ENCODE measurements around the gene RERG.

The RERG gene

DNA sequence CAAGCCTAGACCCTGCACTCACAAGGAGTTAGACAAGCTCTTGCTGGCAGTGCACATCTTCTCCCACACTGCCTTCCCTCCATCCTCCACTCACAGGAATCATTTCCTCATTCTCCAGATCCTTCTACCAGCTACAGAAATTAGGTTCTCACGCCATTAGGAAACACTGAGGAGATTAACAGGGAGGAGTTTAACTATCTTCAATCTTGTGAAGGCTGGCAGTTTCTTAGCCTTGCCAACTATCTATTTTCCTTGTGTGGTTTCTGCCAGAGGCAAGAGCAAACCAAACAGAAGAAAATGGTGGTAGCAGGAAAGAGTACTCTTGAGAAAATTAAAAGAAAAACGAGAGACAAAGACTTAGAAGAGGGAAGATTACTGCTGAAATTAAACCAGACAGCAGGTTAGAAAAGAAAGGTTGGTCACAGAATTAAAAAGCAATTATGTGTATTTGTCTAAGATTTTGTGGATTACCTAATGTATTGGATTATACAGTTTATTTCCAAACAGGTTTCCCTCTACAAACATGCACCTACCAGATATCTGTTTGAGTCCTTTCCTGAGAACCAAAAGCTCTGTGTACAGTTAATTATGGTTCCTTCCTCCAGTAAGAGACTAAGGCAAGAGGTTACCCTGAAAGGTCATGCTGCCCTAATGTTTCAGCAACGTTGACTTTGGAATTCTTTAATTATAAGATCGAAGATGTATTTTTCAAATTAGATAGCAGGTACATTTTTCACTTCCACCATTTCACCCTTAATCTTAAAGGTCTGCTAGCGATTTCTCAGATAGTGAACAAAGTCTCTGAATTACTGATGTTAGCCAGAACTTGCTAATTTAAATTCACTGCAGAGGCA, 5.0 kb downstream of the RERG start:
- DNase-seq, result no peak

DNA sequence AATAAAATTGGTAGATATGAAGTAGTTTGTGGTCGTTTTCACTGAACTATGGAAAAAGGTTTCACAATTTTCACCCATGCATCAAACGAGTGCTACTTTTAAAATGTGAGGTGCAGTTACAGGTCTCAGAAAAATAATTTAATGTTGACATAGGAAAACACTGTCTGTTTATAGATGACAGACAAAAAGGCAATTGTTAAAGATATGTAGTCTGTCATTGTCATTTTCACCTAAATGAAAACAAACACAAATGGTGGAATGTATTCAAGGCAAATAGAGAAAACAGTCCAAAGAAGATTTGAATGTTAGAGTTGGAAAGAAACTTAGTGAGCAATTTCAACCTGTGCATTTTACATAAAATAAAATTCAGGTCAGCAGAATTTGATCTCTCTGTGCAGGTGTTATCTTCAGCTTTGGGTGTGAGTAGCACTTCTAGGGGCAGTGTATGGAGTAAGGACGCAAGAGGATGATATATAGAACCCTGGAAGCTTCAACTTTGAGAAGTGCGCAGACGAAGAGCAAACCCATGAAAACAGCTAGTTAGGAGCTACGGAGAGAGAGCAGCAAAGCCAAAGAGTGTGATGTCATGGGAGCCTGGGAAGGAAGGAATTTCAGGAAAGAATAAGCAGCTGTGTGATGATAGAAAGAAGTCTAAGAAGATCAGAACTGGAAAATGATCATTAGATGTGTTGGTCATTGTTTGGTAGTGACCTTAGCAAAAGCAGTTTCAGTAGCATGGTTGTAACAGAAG, 6.2 kb downstream of the RERG start:
- no peak for DNase-seq

DNA sequence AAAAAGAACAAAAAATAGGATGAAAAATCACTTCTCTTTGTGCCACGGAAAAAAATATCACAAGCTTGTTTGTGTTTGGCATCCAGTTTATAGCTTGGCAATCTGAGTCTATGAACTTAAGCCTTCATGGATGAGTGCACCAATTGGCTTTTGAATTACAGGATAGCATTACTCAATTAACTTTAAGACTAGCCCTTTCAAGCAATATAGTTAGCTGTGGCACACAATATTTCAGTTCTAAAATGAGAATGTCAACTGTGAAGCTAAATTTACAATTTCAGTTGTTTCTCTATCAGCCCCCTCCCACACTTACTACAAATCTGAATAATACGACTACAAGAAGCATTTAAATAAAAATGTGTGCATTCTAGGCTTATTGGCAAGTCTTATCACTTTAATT, 8.3 kb downstream of the RERG start:
- DNase-seq, result no peak

- no peak for DNase-seq
These were observed 11.4 kb downstream of the RERG start for GRCh38 chr12:15209782-15210181.

GRCh38 chr12:15208871-15209656, 12.2 kb downstream of the RERG start:
- no peak for DNase-seq

GRCh38 chr12:15208140-15208539, 13.1 kb downstream of the RERG start:
- DNase-seq, result no peak

DNA sequence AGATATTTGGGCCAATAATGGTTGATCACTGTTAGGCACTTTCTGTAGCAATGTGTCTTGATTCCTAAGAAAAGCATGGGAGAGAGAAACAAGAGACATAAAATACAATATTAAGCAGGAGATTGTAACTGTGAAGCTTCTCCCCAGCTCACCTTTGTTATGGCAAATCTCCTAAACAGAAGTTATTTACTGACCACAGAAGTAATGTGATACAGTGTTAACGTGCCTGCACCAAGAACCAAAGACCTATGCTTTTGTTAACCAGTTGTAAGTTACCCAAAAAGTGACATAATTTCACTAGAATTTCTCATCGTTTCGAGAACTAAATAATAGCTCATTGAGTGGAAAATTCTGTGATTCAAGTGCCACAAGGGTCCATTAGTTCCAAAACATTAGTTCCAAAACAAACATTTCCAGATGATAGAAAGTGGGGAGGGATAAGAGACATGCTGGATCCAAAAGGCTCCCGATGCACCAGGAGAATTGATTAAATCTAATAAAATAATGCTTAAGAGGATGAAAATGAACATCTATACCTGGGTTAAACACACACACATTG, 14.3 kb downstream of the RERG start:
- no peak for DNase-seq

- no peak for DNase-seq
These were observed 14.9 kb downstream of the RERG start for GRCh38 chr12:15206338-15206737.

DNA sequence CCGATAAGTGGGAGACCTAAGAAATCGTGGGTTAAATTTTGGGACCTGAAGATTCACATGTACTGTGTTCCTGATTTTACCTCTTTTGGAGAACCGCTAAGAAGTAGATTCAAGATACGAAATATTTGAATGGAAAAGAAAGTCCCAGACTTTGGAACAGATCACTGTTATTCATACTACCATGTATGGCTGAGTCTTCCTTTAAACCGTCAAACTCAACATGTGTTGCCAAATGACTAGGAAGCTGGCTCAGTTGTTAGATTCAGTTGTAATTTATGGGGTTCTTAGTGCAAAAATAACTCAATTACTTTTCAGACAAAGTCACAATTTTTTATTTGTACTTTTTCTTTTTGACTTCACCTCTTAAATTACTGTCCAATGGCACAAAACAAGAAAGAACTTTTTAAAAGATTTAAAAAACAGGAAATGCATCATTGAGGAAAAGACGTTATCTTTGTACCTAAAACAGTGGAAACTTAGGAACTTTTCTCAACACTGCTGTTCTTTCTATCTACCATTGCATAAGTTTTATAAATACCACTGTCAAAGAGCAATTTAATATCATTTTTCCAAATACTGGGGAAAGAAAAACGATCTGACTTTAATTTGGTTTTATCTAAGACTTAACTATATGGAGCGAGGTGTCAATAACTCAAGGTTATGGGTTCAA, 15.7 kb downstream of the RERG start:
- no peak for DNase-seq

GRCh38 chr12:15201456-15201855, 19.8 kb downstream of the RERG start:
- no peak for DNase-seq

DNA sequence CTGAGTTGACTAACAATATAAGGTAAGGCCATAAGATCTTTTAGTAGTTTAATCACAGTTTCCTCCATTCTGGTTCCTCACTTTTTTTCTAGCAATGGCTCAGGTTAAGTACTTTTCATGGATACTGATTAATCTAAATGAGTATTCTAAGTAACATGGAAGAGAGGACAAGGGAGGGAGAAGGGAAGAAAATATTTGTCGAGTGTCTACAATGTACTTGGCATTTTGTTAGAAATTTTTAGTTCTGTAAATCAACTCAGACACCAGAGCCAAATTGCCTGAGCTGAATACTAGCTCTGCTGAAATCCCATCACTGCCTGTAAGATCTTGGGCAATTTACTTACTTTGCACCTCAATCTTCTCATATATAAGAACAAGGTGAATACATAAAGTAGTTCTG, 20.2 kb downstream of the RERG start:
- DNase-seq, result no peak

- DNase-seq, result no peak
These were observed 20.6 kb downstream of the RERG start for GRCh38 chr12:15200641-15201040.

DNA sequence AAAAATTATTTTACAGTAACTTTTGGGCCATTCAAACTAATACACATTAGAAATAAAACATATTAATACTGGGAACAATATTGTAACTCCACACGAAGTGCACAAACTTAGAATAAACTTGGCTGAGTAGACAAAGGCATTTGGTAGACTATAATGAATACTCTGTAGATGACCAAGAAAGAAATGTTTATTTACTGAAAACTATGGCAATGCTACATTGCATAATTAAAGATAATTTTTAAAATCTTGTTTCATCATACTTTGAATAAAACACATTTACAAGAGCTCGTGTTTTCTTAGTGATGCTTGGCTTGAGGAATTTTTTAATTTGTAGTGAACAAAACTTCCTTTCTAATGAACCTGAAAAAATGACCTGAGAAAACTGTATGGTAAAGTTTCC, 21.3 kb downstream of the RERG start:
- no peak for DNase-seq

GRCh38 chr12:15196678-15197505, 24.3 kb downstream of the RERG start:
- no peak for DNase-seq

GRCh38 chr12:15196221-15196620, 25.0 kb downstream of the RERG start:
- no peak for DNase-seq

DNA sequence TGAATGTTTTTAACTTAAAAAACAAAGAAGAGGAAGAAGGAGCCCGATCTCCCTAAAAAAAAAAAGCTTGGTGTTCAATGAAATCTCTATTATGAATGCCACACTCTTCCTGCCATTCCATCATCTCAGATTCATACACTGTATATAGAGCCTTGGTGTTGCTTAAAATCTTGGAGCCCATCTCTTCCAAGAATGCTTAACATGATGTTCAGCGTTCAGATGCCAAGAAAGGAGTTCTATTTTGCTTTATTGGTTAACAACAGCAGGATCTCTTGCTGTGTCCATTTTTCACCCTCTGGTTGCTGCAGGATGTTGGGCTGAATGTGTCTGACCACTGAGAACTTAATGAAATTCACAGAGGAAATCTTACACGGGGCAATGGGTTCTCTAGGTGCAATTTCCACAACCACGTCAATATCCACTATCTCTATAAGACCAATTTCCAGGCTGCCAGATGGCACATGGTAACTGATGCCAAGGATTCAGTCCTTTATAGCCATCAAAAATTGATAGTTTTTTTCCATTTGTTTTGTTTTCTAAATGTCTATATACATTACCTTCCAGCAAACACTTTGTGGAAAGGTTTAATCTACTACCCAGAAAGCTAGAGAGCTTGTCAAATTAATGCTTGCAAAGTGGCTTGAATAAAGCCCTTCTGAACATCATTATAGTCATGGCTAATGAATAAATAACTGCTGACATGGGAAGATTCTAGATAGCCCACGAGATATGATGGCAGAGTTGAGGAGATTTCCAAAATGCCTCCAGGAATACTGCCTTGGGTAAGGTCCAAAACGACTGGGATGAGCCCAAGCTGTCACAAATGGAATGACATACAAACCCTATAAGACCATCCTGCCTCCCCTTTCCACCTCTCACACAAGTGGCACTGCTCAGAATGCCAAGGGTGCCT, 26.5 kb downstream of the RERG start:
- DNase-seq, result no peak

DNA sequence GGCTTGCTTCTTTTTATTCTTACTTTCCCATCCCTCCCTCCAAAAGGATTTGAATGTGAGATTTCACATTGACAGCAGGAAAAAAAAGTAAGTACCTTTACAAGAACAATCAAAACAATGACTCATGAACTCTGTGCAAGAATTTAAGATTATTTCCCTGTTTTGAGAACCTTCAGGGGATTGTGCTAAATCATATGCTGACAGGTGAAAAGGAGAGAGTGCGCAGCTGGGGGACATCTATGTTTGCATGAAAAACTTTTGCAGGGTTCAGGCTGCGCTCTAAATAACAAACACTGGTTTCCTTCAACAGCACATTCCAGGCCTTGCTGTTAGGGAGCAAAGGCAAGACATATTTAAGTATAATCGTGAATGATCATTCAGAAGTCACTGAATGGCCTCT, 27.3 kb downstream of the RERG start:
- no peak for DNase-seq

DNA sequence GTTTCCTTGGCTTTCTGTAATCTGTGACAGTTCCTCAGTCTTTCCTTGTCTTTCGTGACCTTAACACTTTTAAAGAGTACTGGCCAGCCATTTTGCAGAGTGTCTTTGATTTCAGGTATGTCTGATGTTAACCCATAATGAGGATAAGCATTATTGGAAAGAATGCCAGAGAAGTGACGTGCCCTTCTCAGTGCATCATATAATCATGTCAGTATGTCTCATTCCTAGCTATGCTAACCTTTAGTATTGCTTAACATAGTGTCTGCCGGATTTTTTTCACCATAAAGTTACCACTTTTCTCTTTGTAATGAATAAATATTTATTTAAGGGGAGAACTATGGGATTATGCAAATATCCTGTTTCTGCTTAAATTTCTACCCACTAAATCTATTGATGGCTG, 28.5 kb downstream of the RERG start:
- no peak for DNase-seq

GRCh38 chr12:15188127-15188526, 33.1 kb downstream of the RERG start:
- no peak for DNase-seq

DNA sequence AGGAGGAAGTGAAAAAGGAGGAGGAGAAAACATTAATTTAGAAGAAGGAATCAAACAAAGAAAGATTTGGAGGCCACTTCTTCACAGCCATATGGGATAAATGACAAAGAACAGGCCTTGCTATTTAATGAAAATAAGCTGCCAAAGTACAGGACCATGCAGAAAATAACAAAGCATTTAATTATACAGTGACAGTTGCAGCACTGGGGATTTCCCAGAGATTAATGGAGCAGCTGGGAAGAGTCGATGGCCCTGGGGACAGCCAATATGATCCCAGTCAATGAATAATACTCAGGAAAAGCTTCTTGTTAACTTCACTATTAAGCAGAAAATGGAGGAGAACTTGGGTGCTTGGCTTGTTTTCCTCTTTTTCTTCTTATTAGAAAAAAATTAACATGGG, 34.6 kb downstream of the RERG start:
- DNase-seq, result no peak

GRCh38 chr12:15184484-15184883, 36.7 kb downstream of the RERG start:
- DNase-seq, result no peak

Measured in activated gamma-delta T cell (primary cell).